AG04450 (cell line): Measurements from ENCODE around the gene COPZ1. TPM values are rescaled to one million over a fixed set of nuclear protein-coding genes. Genes with fewer than 3 reads are reported as not detected.

ENCODE experiments used
- CTCF ChIA-PET: fragments of 300-600, 350-600 bp; formaldehyde crosslinking; extraction: SDS; loops from one replicate; lab custom pipeline; 2022; ENCODE audit warnings: antibody characterized with exemption, inconsistent platforms; lab: Charles Lee
- POLR2A ChIA-PET: fragments of 350-600 bp; formaldehyde crosslinking; extraction: SDS; loops from one replicate; lab custom pipeline; 2021; ENCODE audit warnings: antibody characterized with exemption, inconsistent platforms; lab: Yijun Ruan, JAX
- DNase-seq: peaks from one replicate; pipeline ENCODE4 v3.0.0-alpha.2; 2011; ENCODE audit warnings: low read depth, low spot score
- H3K27ac ChIP-seq: one replicate; pipeline ENCODE4 v1.5.1; 2012; ENCODE audit warnings: low read depth, low read length, control low read depth
- H3K27me3 ChIP-seq: one replicate; pipeline ENCODE4 v1.6.0; 2012; ENCODE audit warnings: low read length; ENCODE audit not compliant: control insufficient read depth, insufficient read depth
- H3K4me3 ChIP-seq: 2 replicates; pipeline ENCODE4 v1.5.1; 2011; ENCODE audit warnings: mild to moderate bottlenecking, low read depth, low read length, control low read depth
- H3K9me3 ChIP-seq: 2 replicates; pipeline ENCODE4 v1.5.1; 2012; ENCODE audit warnings: low read length; ENCODE audit not compliant: control insufficient read depth, insufficient read depth
- CTCF ChIP-seq: IDR thresholded peaks from 2 replicates; pipeline ENCODE4 v1.5.1; 2011; ENCODE audit warnings: low read depth, low read length, control low read depth, inconsistent platforms
- polyA minus RNA-seq: library from RNA; depleted of rRNA, polyadenylated mRNA; stranded (reverse); fragments of >200 nt; gene quantifications from 2 replicates; pipeline ENCODE4 v1.2.3, GENCODE V29; 2011; rRNA and poly(A)+ RNA removed
- polyA plus RNA-seq: library from polyadenylated mRNA; depleted of rRNA; stranded (reverse); fragments of >200 nt; gene quantifications from 2 replicates; pipeline ENCODE4 v1.2.3, GENCODE V29; 2011; rRNA removed

COPZ1 gene
- polyA plus RNA-seq (355 and 404 TPM in 2 replicates), polyA minus RNA-seq (137 and 153 TPM in 2 replicates)

- Histone ChIP-seq H3K27ac (peak within 1 kb of the TSS; percentile 88), H3K4me3 (peak within 1 kb of the TSS; percentile 75), H3K9me3 (no peaks in the 10 kb centered on the region; the same call in 1 of the 2 replicates), H3K27me3 (no peaks in the 10 kb centered on the region)
- ChIA-PET CTCF (interaction anchor here (0.6 to 5.8 kb wide), 72 partner anchors 10 to 1787 kb away, joined by 3 to 122 read pairs (median 5); partner anchors contain the start of genes CBX5, HNRNPA1 and NFE2), POLR2A (interaction anchor here (0.6 to 1.3 kb wide), 10 partner anchors 10 to 103 kb away, joined by 3 to 17 read pairs (median 4); partner anchors contain the start of genes CBX5 and HNRNPA1)
- peak; percentile 99 for DNase-seq
- peak; percentile 83 for TF ChIP-seq CTCF
Measured at GRCh38 chr12:54324617-54325441, at the start of gene COPZ1. COPZ1 (plus strand) TSS chr12:54325131; CDS start chr12:54325164, 33 bp downstream.

GRCh38 chr12:54276368-54276767 lies 48.6 kb upstream of the COPZ1 start:
- H3K27me3 ChIP-seq: no peaks in the 10 kb centered on the region
- no peak for TF ChIP-seq CTCF
- CTCF ChIA-PET: interaction anchor here (0.7 kb wide), 1 partner anchor 37 kb away, joined by 3 read pairs; no protein-coding TSS in a partner anchor
- no peak overlapping the region for H3K4me3 ChIP-seq
- POLR2A ChIA-PET: interaction anchor here (0.6 kb wide), 1 partner anchor 45 kb away, joined by 3 read pairs; no protein-coding TSS in a partner anchor
- DNase-seq: no peak
- no peak overlapping the region for H3K27ac ChIP-seq
- no peaks in the 10 kb centered on the region for H3K9me3 ChIP-seq

- ChIA-PET CTCF (interaction anchor here (1.0 to 1.4 kb wide), 3 partner anchors 26 to 64 kb away, joined by 3 to 4 read pairs (median 3); partner anchors contain the start of gene COPZ1), POLR2A (interaction anchor here (0.6 to 1.2 kb wide), 2 partner anchors 20 to 48 kb away, joined by 3 to 5 read pairs; no protein-coding TSS in a partner anchor)
- no peak for TF ChIP-seq CTCF
- peak overlapping the region; percentile 70 for H3K4me3 ChIP-seq
- no peak overlapping the region for H3K27ac ChIP-seq
- H3K9me3 ChIP-seq: no peaks in the 10 kb centered on the region
- DNase-seq: no peak
- H3K27me3 ChIP-seq: no peaks in the 10 kb centered on the region
Measured at GRCh38 chr12:54277823-54278276, 47.1 kb upstream of the COPZ1 start.

GRCh38 chr12:54279227-54279631 lies 45.7 kb upstream of the COPZ1 start:
- ChIA-PET CTCF (interaction anchor here (0.6 to 3.2 kb wide), 7 partner anchors 14 to 100 kb away, joined by 3 to 22 read pairs (median 5); partner anchors contain the start of gene COPZ1), POLR2A (interaction anchor here (0.6 to 2.6 kb wide), 17 partner anchors 9 to 138 kb away, joined by 3 to 36 read pairs (median 8); partner anchors contain the start of genes COPZ1 and NFE2)
- Histone ChIP-seq H3K4me3 (peak overlapping the region; percentile 70), H3K27me3 (no peaks in the 10 kb centered on the region), H3K9me3 (no peaks in the 10 kb centered on the region), H3K27ac (peak overlapping the region; percentile 85)
- no peak for TF ChIP-seq CTCF
- DNase-seq: no peak
